ENCODE measurements around the gene GFI1B. TPM values are rescaled to one million over a fixed set of nuclear protein-coding genes. Genes with fewer than 3 reads are reported as not detected.

GFI1B gene
- total RNA-seq, 1 experiment from 2014 or later = 0.79 TPM

GRCh38 chr9:132970324-132971062 lies 8.0 kb upstream of the GFI1B start:
- TF ChIP-seq CTCF (IDR thresholded peaks at IDR 0.05; ENCODE audit: insufficient read depth in 1 of 2, low read depth in 1 of 2, low read length in 1 of 2, severe bottlenecking in 1 of 2, unreplicated experiment in 1 of 2) = no peak
- H3K9me3 ChIP-seq = no peaks in the 10 kb centered on the region
- Mint-ChIP-seq H3K4me1 (ENCODE audit: low read depth, unreplicated experiment) (no peaks in the 10 kb centered on the region), H3K4me3 (ENCODE audit: unreplicated experiment) (no peak overlapping the region), H3K9me3 (ENCODE audit: unreplicated experiment) (no peaks in the 10 kb centered on the region), H3K27me3 (ENCODE audit: insufficient read depth, unreplicated experiment) (peaks cover 3% of the 10 kb centered on the region), H3K27ac (ENCODE audit: unreplicated experiment) (no peak overlapping the region), H3K36me3 (ENCODE audit: insufficient read depth, unreplicated experiment) (no peaks in the 10 kb centered on the region)
- H3K36me3 ChIP-seq (ENCODE audit: control insufficient read depth, insufficient read depth, low read length) = no peaks in the 10 kb centered on the region
- peak in 1 of 2 experiments; percentile 18 for DNase-seq
- no TSS peak for BruUV-seq (replicated peaks)
- intact Hi-C loops (cut with micrococcal nuclease; ENCODE audit: unreplicated experiment) = loop anchor here (5.0 kb wide), 1 partner anchor 168 kb away; no protein-coding TSS in a partner anchor
- no peak overlapping the region for H3K4me3 ChIP-seq (ENCODE audit: low read depth, low read length)
- H3K27me3 ChIP-seq (replicated peaks; ENCODE audit: control insufficient read depth, insufficient read depth, low read length) = no peaks in the 10 kb centered on the region
- ChIA-PET CTCF (interaction anchor here (1.0 kb wide), 1 partner anchor 52 kb away, joined by 4 read pairs; no protein-coding TSS in a partner anchor), POLR2A (no interaction called here)
- H3K4me1 ChIP-seq = peaks cover 14% of the 10 kb centered on the region

GRCh38 chr9:132973166-132973565 lies 5.3 kb upstream of the GFI1B start:
- ChIA-PET CTCF (interaction anchor here (0.7 to 0.8 kb wide), 2 partner anchors 30 to 49 kb away, joined by 3 to 4 read pairs; no protein-coding TSS in a partner anchor), POLR2A (no interaction called here)
- no peak for DNase-seq
- Mint-ChIP-seq H3K36me3 (ENCODE audit: insufficient read depth, unreplicated experiment) (no peaks in the 10 kb centered on the region), H3K9me3 (ENCODE audit: unreplicated experiment) (no peaks in the 10 kb centered on the region), H3K4me1 (ENCODE audit: low read depth, unreplicated experiment) (peaks cover 4% of the 10 kb centered on the region), H3K4me3 (ENCODE audit: unreplicated experiment) (no peak overlapping the region), H3K27me3 (ENCODE audit: insufficient read depth, unreplicated experiment) (peaks cover 3% of the 10 kb centered on the region), H3K27ac (ENCODE audit: unreplicated experiment) (no peak overlapping the region)
- BruUV-seq (replicated peaks) = no TSS peak
- peaks cover 22% of the 10 kb centered on the region for H3K4me1 ChIP-seq
- no peak for TF ChIP-seq CTCF (IDR thresholded peaks at IDR 0.05; ENCODE audit: insufficient read depth in 1 of 2, low read depth in 1 of 2, low read length in 1 of 2, severe bottlenecking in 1 of 2, unreplicated experiment in 1 of 2)
- no peaks in the 10 kb centered on the region for H3K36me3 ChIP-seq (ENCODE audit: control insufficient read depth, insufficient read depth, low read length)
- H3K4me3 ChIP-seq (ENCODE audit: low read depth, low read length) = no peak overlapping the region
- intact Hi-C loops (cut with micrococcal nuclease; ENCODE audit: unreplicated experiment) = loop anchor here (5.0 kb wide), 1 partner anchor 171 kb away; no protein-coding TSS in a partner anchor
- H3K27me3 ChIP-seq (replicated peaks; ENCODE audit: control insufficient read depth, insufficient read depth, low read length) = no peaks in the 10 kb centered on the region
- no peaks in the 10 kb centered on the region for H3K9me3 ChIP-seq

GRCh38 chr9:132973713-132974112 lies 4.8 kb upstream of the GFI1B start:
- intact Hi-C loops (cut with micrococcal nuclease; ENCODE audit: unreplicated experiment) = loop anchor here (5.0 kb wide), 1 partner anchor 171 kb away; no protein-coding TSS in a partner anchor
- Mint-ChIP-seq H3K36me3 (ENCODE audit: insufficient read depth, unreplicated experiment) (no peaks in the 10 kb centered on the region), H3K27ac (ENCODE audit: unreplicated experiment) (no peak overlapping the region), H3K9me3 (ENCODE audit: unreplicated experiment) (no peaks in the 10 kb centered on the region), H3K4me1 (ENCODE audit: low read depth, unreplicated experiment) (peaks cover 7% of the 10 kb centered on the region), H3K27me3 (ENCODE audit: insufficient read depth, unreplicated experiment) (peaks cover 3% of the 10 kb centered on the region), H3K4me3 (ENCODE audit: unreplicated experiment) (no peak overlapping the region)
- no peak for TF ChIP-seq CTCF (IDR thresholded peaks at IDR 0.05; ENCODE audit: insufficient read depth in 1 of 2, low read depth in 1 of 2, low read length in 1 of 2, severe bottlenecking in 1 of 2, unreplicated experiment in 1 of 2)
- Histone ChIP-seq H3K4me3 (ENCODE audit: low read depth, low read length) (no peak overlapping the region), H3K27me3 (replicated peaks; ENCODE audit: control insufficient read depth, insufficient read depth, low read length) (no peaks in the 10 kb centered on the region), H3K4me1 (peaks cover 27% of the 10 kb centered on the region), H3K36me3 (ENCODE audit: control insufficient read depth, insufficient read depth, low read length) (no peaks in the 10 kb centered on the region), H3K9me3 (no peaks in the 10 kb centered on the region)
- ChIA-PET CTCF (no interaction called here), POLR2A (interaction anchor here (0.5 kb wide), 1 partner anchor 29 kb away, joined by 3 read pairs; no protein-coding TSS in a partner anchor)
- peak; percentile 38 to 68 for DNase-seq
- no TSS peak for BruUV-seq (replicated peaks)
